CD4-positive, alpha-beta T cell treated with Interleukin-2 at 100 ng/mL for 4 hours (primary cell): ENCODE results near the gene PTPRN2.

Source experiments
- DNase-seq: peaks from one replicate; pipeline ENCODE4 v3.0.0-alpha.2; 2020; ENCODE audit warnings: low spot score

The PTPRN2 gene

GRCh38 chr7:158135931-158136330 is 451.7 kb downstream of the PTPRN2 start:
- DNase-seq = no peak

- DNase-seq = no peak
Measured at GRCh38 chr7:158134824-158135223, 452.8 kb downstream of the PTPRN2 start.

DNA sequence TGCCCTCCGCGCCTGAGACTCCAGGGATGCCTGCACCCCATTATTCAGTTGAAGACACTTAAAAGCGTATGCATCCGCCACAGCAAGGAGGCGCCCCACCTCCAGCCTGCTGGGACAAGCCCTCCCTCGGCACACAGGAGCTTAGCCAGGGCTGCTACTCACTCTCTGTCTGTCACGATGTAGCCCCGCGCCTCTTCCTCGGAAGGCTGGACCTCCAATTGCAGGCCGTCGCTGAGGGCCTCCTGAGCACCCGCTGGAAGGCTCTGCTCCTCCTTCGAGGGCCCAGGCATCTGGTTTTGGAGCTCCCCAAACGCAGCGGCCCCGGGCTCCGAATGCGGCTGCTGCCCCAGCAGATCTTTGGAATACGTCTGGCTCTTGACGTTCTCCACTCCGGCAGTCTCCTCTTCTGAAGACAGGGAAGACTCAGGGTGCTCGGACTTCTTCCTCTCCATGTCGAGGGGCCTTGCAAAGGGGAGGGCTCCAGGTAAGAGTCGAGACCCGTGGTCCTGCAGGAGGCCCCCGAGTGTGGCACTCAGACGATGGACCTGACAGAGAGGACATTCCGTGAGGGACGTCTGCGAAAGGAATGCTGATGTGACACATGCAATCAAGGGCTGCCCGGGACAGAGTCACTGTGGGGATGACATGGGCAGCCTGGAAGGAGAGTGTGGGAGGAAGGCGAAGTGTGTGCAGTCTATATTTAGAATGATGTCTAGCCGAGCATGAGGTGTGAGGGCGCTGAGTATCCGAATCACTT is 453.9 kb downstream of the PTPRN2 start:
- no peak for DNase-seq

DNA sequence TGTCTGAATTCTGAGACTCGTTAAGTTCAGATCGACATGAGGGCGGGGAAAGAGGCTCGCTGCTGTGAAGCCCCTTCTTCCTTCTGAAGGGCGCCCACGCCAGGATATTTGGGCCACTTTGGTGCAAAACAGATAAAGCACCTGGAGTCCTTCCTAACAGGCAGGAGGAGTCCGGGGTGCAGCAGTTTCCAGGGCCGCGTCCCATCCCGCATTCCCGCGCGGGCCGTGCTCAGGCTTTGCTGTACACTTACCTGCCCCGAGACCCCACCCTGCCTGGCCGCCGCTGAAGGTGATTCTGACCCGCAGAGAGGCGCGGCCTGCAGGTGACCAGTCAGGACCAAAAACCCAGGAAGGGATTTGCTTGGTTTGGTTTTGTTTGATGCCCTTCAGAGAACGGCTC is 454.6 kb downstream of the PTPRN2 start:
- no peak for DNase-seq

DNA sequence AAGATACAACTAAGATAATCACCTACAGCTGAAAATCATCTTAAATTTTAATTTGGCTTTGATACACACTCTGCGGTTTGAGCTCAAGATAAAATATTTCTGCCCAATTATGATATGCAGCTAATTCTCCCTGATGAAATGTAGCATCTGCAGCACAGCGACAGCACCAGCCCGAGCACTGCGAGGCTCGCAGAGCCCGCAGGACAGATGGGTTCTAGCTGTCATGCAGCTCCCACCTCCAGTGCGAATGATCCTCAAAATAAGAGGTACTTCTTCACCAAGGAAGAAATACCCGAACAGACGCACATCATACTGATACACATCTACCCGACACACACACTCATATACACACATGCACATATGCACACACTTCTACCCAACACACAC is 457.6 kb downstream of the PTPRN2 start:
- no peak for DNase-seq

- no peak for DNase-seq
Measured at GRCh38 chr7:158129037-158130022, 458.3 kb downstream of the PTPRN2 start.

DNA sequence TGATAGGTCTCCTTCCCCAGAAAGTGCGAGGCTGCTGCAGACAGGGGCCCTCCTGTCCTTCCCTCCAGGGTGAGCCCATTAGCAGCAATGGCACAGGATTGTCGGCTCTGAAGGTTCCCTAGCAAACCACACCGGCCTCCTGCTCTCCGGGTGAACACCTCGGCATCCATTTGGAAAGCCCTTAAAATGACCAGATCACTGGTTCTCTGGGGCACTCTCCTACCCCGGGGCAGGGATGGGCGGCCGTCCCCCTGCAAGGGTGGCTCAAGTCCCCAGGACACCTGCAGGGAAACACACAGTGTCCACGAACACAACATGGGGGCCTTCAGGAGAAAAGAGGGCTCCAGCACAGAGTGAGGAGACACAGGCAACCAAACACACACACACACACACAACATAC is 459.1 kb downstream of the PTPRN2 start:
- no peak for DNase-seq

DNA sequence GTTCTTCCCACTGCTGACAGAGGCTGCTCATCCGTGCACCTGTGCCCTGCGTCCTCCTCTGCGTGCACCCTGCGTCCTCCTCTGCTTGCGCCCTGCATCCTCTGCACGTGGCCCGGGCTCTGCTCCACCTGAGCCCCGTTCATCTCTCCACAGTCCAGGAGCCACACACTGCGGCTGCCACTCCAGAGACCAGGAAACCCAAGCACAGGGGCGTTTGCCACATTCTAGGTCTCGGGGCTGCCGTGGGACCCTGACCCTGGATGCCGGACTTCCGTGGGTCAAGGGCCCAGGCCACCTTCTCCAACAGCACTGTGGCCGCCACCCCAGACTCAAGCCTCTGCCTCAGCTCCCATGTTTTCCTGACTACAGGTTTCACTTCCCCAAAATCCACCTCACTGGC is 460.4 kb downstream of the PTPRN2 start:
- DNase-seq = no peak

DNA sequence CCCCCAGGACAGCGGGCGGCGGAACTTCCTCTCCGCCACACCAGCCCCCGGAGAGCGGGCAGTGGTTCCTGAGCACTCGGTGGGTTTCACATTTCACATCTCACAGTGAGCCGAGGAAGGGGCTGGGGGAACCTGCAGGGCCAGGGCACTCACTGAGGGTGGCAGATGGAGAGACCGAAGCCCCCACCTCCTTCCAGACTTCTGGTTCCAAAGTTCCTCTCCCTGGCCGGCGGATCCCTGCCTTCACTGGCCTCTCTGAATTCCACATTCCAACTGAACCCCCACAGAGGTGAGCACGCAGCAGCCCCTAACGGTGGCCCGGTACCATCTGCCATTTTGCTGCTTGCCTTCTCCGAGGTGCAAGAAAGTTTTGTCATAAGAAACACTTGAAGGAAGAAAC is 461.0 kb downstream of the PTPRN2 start:
- DNase-seq = no peak

- DNase-seq = no peak
Measured at GRCh38 chr7:158125721-158126120, 461.9 kb downstream of the PTPRN2 start.

- DNase-seq = no peak
Measured at GRCh38 chr7:158125091-158125490, 462.5 kb downstream of the PTPRN2 start.

DNA sequence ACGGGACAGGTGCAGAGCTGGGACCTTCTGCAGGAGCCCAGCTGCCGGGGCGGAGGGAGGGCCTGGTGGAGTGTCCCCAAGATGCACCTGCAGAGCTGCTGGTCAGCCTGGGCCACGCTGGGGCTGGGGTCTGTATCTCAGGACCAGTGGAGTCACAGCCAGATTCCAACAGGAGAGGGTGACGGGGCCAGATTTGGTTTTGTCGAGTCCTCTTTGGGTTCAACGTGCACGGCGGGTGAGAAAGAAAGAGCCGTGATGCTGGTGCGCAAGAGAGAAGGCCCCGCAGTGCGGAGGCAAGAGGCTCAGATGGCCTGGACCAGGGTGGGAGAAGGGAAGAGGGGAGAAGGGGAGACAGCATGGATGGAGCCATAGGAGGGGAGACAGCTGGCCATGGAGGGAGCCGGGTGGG is 462.9 kb downstream of the PTPRN2 start:
- no peak for DNase-seq

GRCh38 chr7:158123753-158124152 is 463.9 kb downstream of the PTPRN2 start:
- no peak for DNase-seq

DNA sequence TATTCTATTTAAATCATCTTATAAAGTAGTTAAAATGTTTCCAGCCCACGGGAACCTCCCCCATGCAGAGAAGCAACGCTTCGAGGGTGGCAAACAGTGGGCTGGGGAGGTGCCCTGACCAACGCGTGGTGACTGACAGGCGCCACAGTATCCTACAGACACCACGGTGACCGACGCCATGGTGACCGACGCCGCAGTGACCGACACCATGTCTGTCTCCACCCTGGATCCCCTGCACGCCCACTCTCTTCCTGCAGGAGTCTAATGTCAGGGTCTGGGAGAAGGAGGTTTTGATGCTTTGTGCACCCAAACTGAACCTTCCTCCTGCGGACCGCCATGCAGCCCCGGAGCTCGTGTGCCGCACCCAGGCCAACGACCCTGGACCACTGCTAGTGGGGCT is 464.4 kb downstream of the PTPRN2 start:
- no peak for DNase-seq

GRCh38 chr7:158121441-158122045 is 466.1 kb downstream of the PTPRN2 start:
- no peak for DNase-seq

DNA sequence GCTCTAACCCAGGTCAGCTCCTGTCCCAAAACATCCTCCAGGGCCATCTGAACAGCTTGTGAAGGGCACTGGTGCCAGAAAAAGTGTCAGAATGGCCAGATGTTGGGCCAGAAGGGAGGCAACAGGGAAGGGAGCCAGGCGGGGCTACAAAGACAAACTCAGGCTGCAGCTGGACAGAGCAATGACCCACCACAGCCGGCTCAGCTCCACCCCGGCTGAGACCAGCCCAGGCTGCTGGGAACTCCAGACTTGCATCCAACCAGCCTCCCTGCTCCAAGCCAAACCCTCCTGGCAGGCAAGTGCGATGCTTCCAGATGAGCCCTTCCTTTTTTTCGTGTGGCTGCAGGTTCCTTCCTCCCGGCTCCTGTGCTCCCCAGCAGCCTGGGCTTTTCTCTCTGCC is 466.9 kb downstream of the PTPRN2 start:
- DNase-seq = no peak

- no peak for DNase-seq
Measured at GRCh38 chr7:158120316-158120715, 467.3 kb downstream of the PTPRN2 start.

- no peak for DNase-seq
Measured at GRCh38 chr7:158117341-158118222, 470.0 kb downstream of the PTPRN2 start.

DNA sequence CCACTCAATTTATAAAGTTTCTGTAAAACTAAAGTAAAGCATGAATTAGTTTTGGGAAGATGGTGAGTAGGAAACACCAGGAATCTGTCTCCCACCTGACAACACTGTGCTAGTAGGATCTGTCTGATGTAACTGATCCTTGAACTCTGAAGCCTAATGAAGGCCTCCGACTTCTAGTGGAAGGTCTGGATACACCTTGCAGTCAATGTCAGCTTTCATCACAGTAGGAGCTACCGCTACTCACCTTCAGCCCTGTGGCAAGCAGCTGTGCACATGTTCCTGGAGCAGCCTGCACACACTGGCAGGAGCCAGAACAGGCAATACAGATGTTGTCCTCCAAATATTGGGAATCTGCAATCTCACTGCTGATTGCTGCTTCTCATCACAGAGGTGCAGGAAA is 471.4 kb downstream of the PTPRN2 start:
- DNase-seq = no peak

- no peak for DNase-seq
Measured at GRCh38 chr7:158114056-158114850, 473.4 kb downstream of the PTPRN2 start.
